Measurements from ENCODE around the gene CDC34.
"Not testable (repeated sequence)": the region's sequence is repeated elsewhere in the genome, so short reads cannot be mapped to it uniquely, and the experiment has no call there.

The CDC34 gene

GRCh38 chr19:582497-583197 is 51.1 kb downstream of the CDC34 start:
- no peak for TF ChIP-seq CTCF (IDR thresholded peaks at IDR 0.05; ENCODE audit: insufficient read depth, low read depth, low read length, missing control alignments)
- no peak overlapping the region for H3K4me3 ChIP-seq (ENCODE audit: low read length)
- no peak for DNase-seq (ENCODE audit: low read depth)

GRCh38 chr19:583198-583967 is 51.8 kb downstream of the CDC34 start:
- DNase-seq (ENCODE audit: low read depth): no peak
- no peak overlapping the region for H3K4me3 ChIP-seq (ENCODE audit: low read length)
- no peak for TF ChIP-seq CTCF (IDR thresholded peaks at IDR 0.05; ENCODE audit: insufficient read depth, low read depth, low read length, missing control alignments)

GRCh38 chr19:583968-584239 is 52.3 kb downstream of the CDC34 start:
- TF ChIP-seq CTCF (IDR thresholded peaks at IDR 0.05; ENCODE audit: insufficient read depth, low read depth, low read length, missing control alignments): no peak
- no peak overlapping the region for H3K4me3 ChIP-seq (ENCODE audit: low read length)
- DNase-seq (ENCODE audit: low read depth): no peak

GRCh38 chr19:584240-585001 is 52.9 kb downstream of the CDC34 start:
- peak; percentile 32 for DNase-seq (ENCODE audit: low read depth)
- TF ChIP-seq CTCF (IDR thresholded peaks at IDR 0.05; ENCODE audit: insufficient read depth, low read depth, low read length, missing control alignments): peak; percentile 59
- no peak overlapping the region for H3K4me3 ChIP-seq (ENCODE audit: low read length)

- DNase-seq (ENCODE audit: low read depth): not testable (repeated sequence)
Observed at GRCh38 chr19:585146-585545, 53.6 kb downstream of the CDC34 start.

GRCh38 chr19:585551-586110 is 54.1 kb downstream of the CDC34 start:
- no peak for DNase-seq (ENCODE audit: low read depth)
- H3K4me3 ChIP-seq (ENCODE audit: low read length): no peak overlapping the region
- no peak for TF ChIP-seq CTCF (IDR thresholded peaks at IDR 0.05; ENCODE audit: insufficient read depth, low read depth, low read length, missing control alignments)

More at GRCh38 chr19:585146-585545, 53.6 kb downstream of the CDC34 start:
- not testable (repeated sequence) for H3K4me3 ChIP-seq (ENCODE audit: low read length)

- H3K4me3 ChIP-seq (ENCODE audit: low read length): no peak overlapping the region
- peak; percentile 68 for TF ChIP-seq CTCF (IDR thresholded peaks at IDR 0.05; ENCODE audit: insufficient read depth, low read depth, low read length, missing control alignments)
Observed at GRCh38 chr19:588093-588740, 56.7 kb downstream of the CDC34 start.

More at GRCh38 chr19:588093-588740, 56.7 kb downstream of the CDC34 start:
- peak; percentile 82 for DNase-seq (ENCODE audit: low read depth)
